ENCODE data around the gene ANO4. TPM values are rescaled to one million over a fixed set of nuclear protein-coding genes. Genes with fewer than 3 reads are reported as not detected.

ANO4 gene
- total RNA-seq, 3 donors from 2014 or later (not counting 1 experiment from before 2014, with no cell fraction given), result not detected

DNA sequence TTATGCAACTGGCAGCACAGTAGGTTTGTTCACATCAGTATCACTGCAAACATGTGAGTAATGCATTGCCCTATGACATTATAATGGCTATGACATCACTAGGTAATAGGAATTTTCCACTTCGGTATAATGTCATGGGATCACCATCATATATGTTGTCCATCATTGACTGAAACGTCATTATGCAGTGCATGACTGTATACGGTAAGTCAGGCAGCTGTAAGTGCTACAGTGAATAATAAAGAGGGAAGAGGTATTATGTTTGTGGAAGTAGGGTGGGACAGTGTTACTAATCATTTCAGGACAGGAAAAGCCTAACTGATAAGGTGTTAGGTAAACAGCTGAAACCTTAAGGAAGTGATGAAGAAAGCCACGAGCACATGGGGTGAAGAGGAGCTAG, 68.1 kb downstream of the ANO4 start:
- no peaks in the 10 kb centered on the region for H3K4me1 ChIP-seq (ENCODE audit: control insufficient read depth, insufficient read depth, low read length)
- WGBS (ENCODE audit: insufficient coverage), result 55% methylated on average over 4 of the region's 4 CpGs
- H3K4me3 ChIP-seq (ENCODE audit: low read length), result no peak overlapping the region
- DNase-seq (no peak), ATAC-seq (no peak)
- TF ChIP-seq, protein P1, sequence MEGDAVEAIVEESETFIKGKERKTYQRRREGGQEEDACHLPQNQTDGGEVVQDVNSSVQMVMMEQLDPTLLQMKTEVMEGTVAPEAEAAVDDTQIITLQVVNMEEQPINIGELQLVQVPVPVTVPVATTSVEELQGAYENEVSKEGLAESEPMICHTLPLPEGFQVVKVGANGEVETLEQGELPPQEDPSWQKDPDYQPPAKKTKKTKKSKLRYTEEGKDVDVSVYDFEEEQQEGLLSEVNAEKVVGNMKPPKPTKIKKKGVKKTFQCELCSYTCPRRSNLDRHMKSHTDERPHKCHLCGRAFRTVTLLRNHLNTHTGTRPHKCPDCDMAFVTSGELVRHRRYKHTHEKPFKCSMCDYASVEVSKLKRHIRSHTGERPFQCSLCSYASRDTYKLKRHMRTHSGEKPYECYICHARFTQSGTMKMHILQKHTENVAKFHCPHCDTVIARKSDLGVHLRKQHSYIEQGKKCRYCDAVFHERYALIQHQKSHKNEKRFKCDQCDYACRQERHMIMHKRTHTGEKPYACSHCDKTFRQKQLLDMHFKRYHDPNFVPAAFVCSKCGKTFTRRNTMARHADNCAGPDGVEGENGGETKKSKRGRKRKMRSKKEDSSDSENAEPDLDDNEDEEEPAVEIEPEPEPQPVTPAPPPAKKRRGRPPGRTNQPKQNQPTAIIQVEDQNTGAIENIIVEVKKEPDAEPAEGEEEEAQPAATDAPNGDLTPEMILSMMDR (IDR thresholded peaks at IDR 0.05), result no peak
- H3K9me3 ChIP-seq (ENCODE audit: control insufficient read depth, insufficient read depth, low read length), result no peaks in the 10 kb centered on the region
- H3K4me1 Mint-ChIP-seq, result no peaks in the 10 kb centered on the region
- H3K36me3 Mint-ChIP-seq, result no peaks in the 10 kb centered on the region
- no peaks in the 10 kb centered on the region for H3K27me3 ChIP-seq (ENCODE audit: control insufficient read depth, insufficient read depth, low read length)
- no peaks in the 10 kb centered on the region for H3K27me3 Mint-ChIP-seq (ENCODE audit: low read depth in 2 of 2)
- H3K36me3 ChIP-seq (ENCODE audit: control insufficient read depth, insufficient read depth, low read length), result no peaks in the 10 kb centered on the region
- H3K4me3 Mint-ChIP-seq, result no peak overlapping the region
- H3K27ac ChIP-seq (ENCODE audit: low read length), result no peak overlapping the region
- intact Hi-C loops (cut with micrococcal nuclease), result no loop called here
- H3K9me3 Mint-ChIP-seq, result peaks cover 4 to 6% of the 10 kb centered on the region in 2 donors
- no peak overlapping the region for H3K27ac Mint-ChIP-seq

DNA sequence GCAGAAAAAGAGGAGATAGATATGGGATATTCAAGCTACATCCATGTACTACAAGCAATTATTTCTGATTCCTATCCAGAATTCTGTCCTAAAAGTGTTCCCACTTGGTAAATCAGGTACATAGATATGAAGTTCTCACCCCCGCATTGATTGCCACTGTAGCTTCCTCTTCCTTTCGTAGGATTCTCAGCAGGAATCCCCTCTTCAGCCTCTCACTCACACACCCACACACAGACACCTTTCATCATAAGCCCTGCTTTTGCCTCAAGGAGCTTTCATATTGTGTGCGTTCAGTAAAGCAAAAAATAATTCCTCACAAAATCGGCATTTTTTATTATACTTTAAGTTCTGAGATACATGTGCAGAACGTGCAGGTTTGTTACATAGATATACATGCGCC, 69.8 kb downstream of the ANO4 start:
- Histone ChIP-seq H3K4me3 (ENCODE audit: low read length) (no peak overlapping the region), H3K4me1 (ENCODE audit: control insufficient read depth, insufficient read depth, low read length) (no peaks in the 10 kb centered on the region), H3K27me3 (ENCODE audit: control insufficient read depth, insufficient read depth, low read length) (no peaks in the 10 kb centered on the region), H3K36me3 (ENCODE audit: control insufficient read depth, insufficient read depth, low read length) (no peaks in the 10 kb centered on the region), H3K27ac (ENCODE audit: low read length) (no peak overlapping the region), H3K9me3 (ENCODE audit: control insufficient read depth, insufficient read depth, low read length) (no peaks in the 10 kb centered on the region)
- Mint-ChIP-seq H3K27ac (no peak overlapping the region), H3K27me3 (ENCODE audit: low read depth in 2 of 2) (no peaks in the 10 kb centered on the region), H3K4me1 (no peaks in the 10 kb centered on the region), H3K9me3 (peaks cover 4 to 6% of the 10 kb centered on the region in 2 donors), H3K4me3 (no peak overlapping the region), H3K36me3 (no peaks in the 10 kb centered on the region)
- no peak for DNase-seq
- WGBS (ENCODE audit: insufficient coverage), result 83% methylated on average over 6 of the region's 6 CpGs
- ATAC-seq, result no peak
- intact Hi-C loops (cut with micrococcal nuclease), result no loop called here
- TF ChIP-seq, protein P1 (IDR thresholded peaks at IDR 0.05), result no peak

DNA sequence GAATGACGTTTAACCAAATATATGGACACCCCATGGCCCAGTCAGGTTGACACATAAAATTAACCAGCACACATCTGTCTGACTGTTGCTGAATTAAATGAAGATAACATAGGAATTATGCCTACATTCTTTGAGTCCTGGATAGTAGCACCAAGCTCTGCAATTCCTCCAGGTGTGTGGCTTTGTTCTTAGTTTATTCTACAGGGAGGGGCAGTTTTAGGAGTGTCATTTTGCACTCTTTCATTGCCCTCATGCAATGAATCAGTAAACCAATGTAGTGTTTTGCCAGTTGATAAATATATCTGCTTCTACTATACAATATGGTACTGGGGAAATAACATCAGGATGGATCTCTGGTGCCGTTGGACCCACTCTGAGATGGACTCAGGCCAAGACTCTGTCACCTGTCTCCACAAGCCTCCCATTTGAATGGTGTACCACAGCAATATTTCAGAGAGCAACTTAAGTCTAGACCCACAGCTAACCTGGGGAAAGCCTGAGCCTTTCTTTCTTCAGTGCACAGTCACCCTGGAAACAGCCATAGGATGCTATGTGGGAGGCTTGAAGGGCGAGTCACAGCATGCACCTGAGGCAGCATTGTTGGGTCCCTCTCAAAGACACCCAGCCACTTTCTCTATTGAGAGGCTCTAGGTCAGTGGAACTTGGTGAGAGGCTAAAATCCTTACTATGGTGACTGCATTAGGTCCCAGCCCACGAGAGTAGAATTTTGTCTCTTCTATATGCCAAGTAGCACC, 73.2 kb downstream of the ANO4 start:
- ATAC-seq (no peak), DNase-seq (no peak)
- Histone ChIP-seq H3K27me3 (ENCODE audit: control insufficient read depth, insufficient read depth, low read length) (no peaks in the 10 kb centered on the region), H3K9me3 (ENCODE audit: control insufficient read depth, insufficient read depth, low read length) (no peaks in the 10 kb centered on the region), H3K36me3 (ENCODE audit: control insufficient read depth, insufficient read depth, low read length) (no peaks in the 10 kb centered on the region), H3K4me1 (ENCODE audit: control insufficient read depth, insufficient read depth, low read length) (no peaks in the 10 kb centered on the region), H3K4me3 (ENCODE audit: low read length) (no peak overlapping the region), H3K27ac (ENCODE audit: low read length) (no peak overlapping the region)
- no peaks in the 10 kb centered on the region for H3K27me3 Mint-ChIP-seq (ENCODE audit: low read depth in 2 of 2)
- 55% methylated on average over 3 of the region's 4 CpGs for WGBS (ENCODE audit: insufficient coverage)
- intact Hi-C loops (cut with micrococcal nuclease), result no loop called here
- no peak overlapping the region for H3K27ac Mint-ChIP-seq
- TF ChIP-seq, protein P1 (IDR thresholded peaks at IDR 0.05), result no peak
- H3K4me1 Mint-ChIP-seq, result no peaks in the 10 kb centered on the region
- no peak overlapping the region for H3K4me3 Mint-ChIP-seq
- H3K9me3 Mint-ChIP-seq, result peaks cover 2 to 4% of the 10 kb centered on the region in 2 donors
- H3K36me3 Mint-ChIP-seq, result no peaks in the 10 kb centered on the region

DNA sequence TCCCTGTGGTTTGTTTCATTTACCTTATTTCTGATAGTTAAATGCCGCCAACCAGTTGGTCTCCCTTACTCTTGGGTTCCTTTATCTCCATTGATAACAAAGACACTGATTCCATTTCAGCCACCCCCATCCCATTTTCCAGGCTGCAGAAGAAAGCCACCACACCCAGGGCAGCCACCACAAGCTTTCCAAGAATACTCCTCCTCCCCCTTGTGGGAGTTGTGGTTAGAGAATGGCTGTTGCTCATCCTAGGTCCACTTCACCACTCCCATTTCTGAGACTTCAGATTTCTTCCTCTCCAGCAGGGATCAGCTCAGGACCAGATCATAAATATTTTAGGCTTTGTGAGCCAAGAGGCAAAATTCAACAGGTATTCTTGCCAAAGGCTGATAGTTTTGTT, 73.9 kb downstream of the ANO4 start:
- Mint-ChIP-seq H3K4me3 (no peak overlapping the region), H3K27me3 (ENCODE audit: low read depth in 2 of 2) (no peaks in the 10 kb centered on the region), H3K9me3 (peaks cover 2 to 4% of the 10 kb centered on the region in 2 donors), H3K4me1 (no peaks in the 10 kb centered on the region), H3K36me3 (no peaks in the 10 kb centered on the region), H3K27ac (no peak overlapping the region)
- ATAC-seq (no peak), DNase-seq (no peak)
- Histone ChIP-seq H3K27me3 (ENCODE audit: control insufficient read depth, insufficient read depth, low read length) (no peaks in the 10 kb centered on the region), H3K4me3 (ENCODE audit: low read length) (no peak overlapping the region), H3K27ac (ENCODE audit: low read length) (no peak overlapping the region), H3K9me3 (ENCODE audit: control insufficient read depth, insufficient read depth, low read length) (no peaks in the 10 kb centered on the region), H3K4me1 (ENCODE audit: control insufficient read depth, insufficient read depth, low read length) (no peaks in the 10 kb centered on the region), H3K36me3 (ENCODE audit: control insufficient read depth, insufficient read depth, low read length) (no peaks in the 10 kb centered on the region)
- 100% methylated on average over 1 of the region's 1 CpG for WGBS (ENCODE audit: insufficient coverage)
- intact Hi-C loops (cut with micrococcal nuclease), result no loop called here
- TF ChIP-seq, protein P1 (IDR thresholded peaks at IDR 0.05), result no peak

Measured in natural killer cell (primary cell).